Activated T-helper 17 cell treated with anti-CD3 and anti-CD28 coated beads, Interleukin-2, amount 50 U/mL, for 72 hours (primary cell): ENCODE measurements around the gene ACAT1. TPM values are rescaled to one million over a fixed set of nuclear protein-coding genes. Genes with fewer than 3 reads are reported as not detected.

Source experiments
- ATAC-seq: fragments of 150-1000 bp; cut with Tn5 transposase; replicated peaks from 2 replicates; pipeline ENCODE4 v1.10.0; 2021; ENCODE audit warnings: mild to moderate bottlenecking, moderate library complexity
- H3K27ac Mint-ChIP-seq: one replicate; pipeline ENCODE4 v1.8.0; 2022; ENCODE audit warnings: mixed read lengths
- H3K27me3 Mint-ChIP-seq: one replicate; pipeline ENCODE4 v1.8.0; 2022; ENCODE audit warnings: mixed read lengths
- H3K36me3 Mint-ChIP-seq: one replicate; pipeline ENCODE4 v1.8.0; 2022; ENCODE audit warnings: low read depth, mild to moderate bottlenecking, mixed read lengths
- H3K4me1 Mint-ChIP-seq: one replicate; pipeline ENCODE4 v1.8.0; 2022; ENCODE audit warnings: mixed read lengths
- H3K4me3 Mint-ChIP-seq: one replicate; pipeline ENCODE4 v1.8.0; 2022; ENCODE audit warnings: mild to moderate bottlenecking, mixed read lengths
- H3K9me3 Mint-ChIP-seq: one replicate; pipeline ENCODE4 v1.8.0; 2022; ENCODE audit warnings: mixed read lengths
- total RNA-seq, 2 donors: library from RNA; stranded (reverse); gene quantifications; one replicate each; pipeline ENCODE4 v1.2.3, GENCODE V29; 2022

The ACAT1 gene
- total RNA-seq, 2 donors from 2014 or later = 71.9 to 118 TPM

DNA sequence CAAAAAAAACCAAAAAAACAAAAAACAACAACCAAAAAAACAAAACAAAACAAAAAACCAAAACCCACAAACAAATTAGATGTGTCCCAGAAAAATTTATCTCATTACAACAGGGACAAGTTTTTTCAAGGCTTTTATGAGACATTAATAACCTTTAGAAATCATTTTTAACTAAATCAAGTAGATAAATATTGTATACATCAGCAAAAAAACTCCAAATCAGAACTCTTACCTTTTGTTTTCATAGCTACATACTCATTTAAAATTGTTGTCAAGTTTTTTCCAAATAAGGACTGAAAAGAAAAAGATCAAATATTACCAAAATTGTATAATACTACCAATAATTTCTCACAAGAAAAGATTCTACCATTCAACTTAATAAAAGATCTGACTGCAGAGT lies 72.4 kb downstream of the ACAT1 start:
- Mint-ChIP-seq H3K4me1 (peaks cover 10% of the 10 kb centered on the region), H3K36me3 (peaks cover 99% of the 10 kb centered on the region), H3K27ac (no peak overlapping the region), H3K9me3 (no peaks in the 10 kb centered on the region), H3K4me3 (no peak overlapping the region), H3K27me3 (no peaks in the 10 kb centered on the region)
- ATAC-seq = no peak

- Mint-ChIP-seq H3K27ac (peak overlapping the region; percentile 79), H3K4me1 (peaks cover 30% of the 10 kb centered on the region), H3K27me3 (no peaks in the 10 kb centered on the region), H3K9me3 (no peaks in the 10 kb centered on the region), H3K36me3 (peaks cover 82% of the 10 kb centered on the region), H3K4me3 (peak overlapping the region; percentile 63)
- peak; percentile 8 for ATAC-seq
These were observed 75.5 kb downstream of the ACAT1 start for GRCh38 chr11:108196901-108197300.

Other genes starting within 250 kb of the ACAT1 start
- gene RAB39A, start 193.1 kb upstream of the ACAT1 start, total RNA-seq = 1 to 10 TPM; 2.5 to 3.1 TPM
- gene CUL5, start 112.7 kb upstream of the ACAT1 start, total RNA-seq = 10 to 100 TPM; 32.3 to 34.4 TPM
- 10 to 100 TPM; 34.0 to 44.5 TPM for gene NPAT, start 101.1 kb downstream of the ACAT1 start, total RNA-seq
- gene ATM, start 101.5 kb downstream of the ACAT1 start, total RNA-seq = 10 to 100 TPM; 43.6 to 89.7 TPM